NCI-H146 (cell line): ENCODE measurements around the gene FAM135A.
"Not testable (repeated sequence)": the region's sequence is repeated elsewhere in the genome, so short reads cannot be mapped to it uniquely, and the experiment has no call there.

Experiments used
- DNase-seq: peaks from one replicate; lab custom pipeline; 2025; lab: John Stamatoyannopoulos, UW

Gene FAM135A

DNA sequence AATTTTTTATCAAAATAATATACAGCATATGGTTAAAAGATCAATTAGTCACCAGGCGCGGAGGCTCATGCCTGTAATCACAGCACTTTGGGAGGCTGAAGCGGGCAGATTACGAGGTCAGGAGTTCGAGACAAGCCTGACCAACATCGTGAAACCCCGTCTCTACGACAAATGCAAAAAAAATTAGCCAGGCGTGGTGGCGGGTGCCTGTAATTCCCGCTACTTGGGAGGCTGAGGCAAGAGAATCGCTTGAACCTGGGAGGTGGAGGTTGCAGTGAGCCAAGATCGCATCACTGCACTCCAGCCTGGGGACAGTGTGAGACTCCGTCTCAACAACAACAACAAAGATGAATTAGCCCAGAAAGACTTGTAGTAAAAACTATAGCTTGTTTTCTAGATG, 46.4 kb downstream of the FAM135A start:
- DNase-seq = not testable (repeated sequence)

DNA sequence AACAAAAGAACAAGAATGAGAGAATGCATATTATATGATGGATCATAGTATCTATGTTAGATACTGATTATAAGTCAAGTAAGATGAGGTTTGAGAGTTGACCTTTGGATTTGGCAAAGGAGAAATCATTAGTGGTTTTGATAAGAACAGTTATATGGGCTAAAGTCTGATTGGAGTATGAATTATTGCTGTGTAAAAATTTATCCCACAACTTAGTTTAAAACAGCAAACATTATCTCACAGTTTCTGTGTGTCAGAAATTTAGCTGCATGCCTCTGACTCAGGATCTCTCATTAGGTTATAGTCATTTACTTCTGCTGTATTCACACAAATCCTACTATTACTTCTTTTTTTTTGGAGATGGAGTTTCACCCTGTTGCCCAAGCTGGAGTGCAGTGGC, 56.7 kb downstream of the FAM135A start:
- no peak for DNase-seq

- not testable (repeated sequence) for DNase-seq
These were observed 57.2 kb downstream of the FAM135A start for GRCh38 chr6:70470510-70470909.

DNA sequence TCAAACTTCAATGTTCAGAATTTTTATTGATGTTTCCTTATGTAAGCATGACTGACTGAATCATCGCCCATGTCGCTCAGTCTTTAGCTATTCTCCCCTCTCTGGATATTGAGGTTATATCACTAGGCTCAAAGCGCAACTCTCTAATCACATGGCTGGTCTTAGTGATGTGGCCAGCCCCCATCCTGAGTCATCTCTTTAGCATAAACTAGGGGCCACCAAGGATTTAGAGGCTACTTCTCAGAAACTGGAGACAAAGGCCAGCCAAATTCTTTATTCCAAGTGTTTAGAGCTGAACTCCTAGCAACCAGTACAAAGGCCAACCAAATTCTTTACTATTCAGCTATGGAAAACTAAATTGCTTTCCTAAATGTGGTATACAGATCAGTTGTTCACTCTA, 61.4 kb downstream of the FAM135A start:
- no peak for DNase-seq

GRCh38 chr6:70479236-70479635, 65.9 kb downstream of the FAM135A start:
- no peak for DNase-seq

GRCh38 chr6:70486638-70487037, 73.3 kb downstream of the FAM135A start:
- not testable (repeated sequence) for DNase-seq

DNA sequence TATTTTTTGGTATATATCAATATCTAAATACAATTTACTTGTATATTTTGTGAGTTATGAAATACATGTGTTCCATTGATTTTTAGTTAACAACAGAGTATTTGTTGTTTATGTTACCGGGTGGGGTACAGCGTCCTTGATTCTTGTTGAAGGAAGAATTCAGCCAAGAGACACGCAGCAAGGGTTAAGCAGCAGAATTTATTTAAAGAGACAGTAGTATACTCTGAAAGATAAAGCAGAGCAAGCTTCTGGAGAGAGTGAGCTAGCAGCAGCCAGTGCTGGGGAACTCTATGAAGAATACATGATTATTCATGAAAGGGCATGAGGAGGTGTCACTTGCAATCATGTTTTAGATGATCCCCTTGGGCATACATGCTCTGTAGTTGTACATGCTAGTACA, 76.1 kb downstream of the FAM135A start:
- no peak for DNase-seq

DNA sequence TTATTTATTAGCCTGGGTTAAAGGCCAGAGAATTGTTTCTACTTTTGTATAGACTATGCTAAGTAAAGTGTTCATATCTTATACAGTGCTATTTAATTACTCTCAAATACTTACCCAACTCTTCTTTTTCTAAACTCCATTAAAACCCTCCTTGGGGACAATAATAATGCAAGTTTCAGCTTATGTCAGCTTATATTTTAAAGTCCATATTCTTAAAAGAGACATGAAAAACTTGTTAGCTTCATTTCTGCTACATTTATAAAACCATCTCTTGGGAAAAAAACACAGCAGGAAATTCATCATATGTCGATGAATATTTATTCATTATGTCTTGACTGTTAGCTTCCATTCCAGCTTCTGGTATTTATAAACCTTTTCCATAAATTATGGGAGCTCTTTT, 81.5 kb downstream of the FAM135A start:
- DNase-seq = no peak

DNA sequence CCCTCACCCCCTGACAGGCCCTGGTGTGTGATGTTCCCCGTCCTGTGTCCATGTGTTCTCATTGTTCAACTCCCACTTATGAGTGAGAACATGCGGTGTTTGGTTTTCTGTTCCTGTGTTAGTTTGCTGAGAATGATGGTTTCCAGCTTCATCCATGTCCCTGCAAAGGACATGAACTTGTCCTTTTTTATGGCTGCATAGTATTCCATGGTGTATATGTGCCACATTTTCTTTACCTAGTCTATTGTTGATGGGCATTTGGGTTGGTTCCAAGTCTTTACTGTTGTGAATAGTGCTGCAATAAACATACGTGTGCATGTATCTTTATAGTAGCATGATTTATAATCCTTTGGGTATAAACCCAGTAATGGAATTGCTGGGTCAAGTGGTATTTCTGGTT, 82.5 kb downstream of the FAM135A start:
- not testable (repeated sequence) for DNase-seq

GRCh38 chr6:70502484-70502883, 89.2 kb downstream of the FAM135A start:
- no peak for DNase-seq

- no peak for DNase-seq
These were observed 90.6 kb downstream of the FAM135A start for GRCh38 chr6:70503813-70504465.

DNA sequence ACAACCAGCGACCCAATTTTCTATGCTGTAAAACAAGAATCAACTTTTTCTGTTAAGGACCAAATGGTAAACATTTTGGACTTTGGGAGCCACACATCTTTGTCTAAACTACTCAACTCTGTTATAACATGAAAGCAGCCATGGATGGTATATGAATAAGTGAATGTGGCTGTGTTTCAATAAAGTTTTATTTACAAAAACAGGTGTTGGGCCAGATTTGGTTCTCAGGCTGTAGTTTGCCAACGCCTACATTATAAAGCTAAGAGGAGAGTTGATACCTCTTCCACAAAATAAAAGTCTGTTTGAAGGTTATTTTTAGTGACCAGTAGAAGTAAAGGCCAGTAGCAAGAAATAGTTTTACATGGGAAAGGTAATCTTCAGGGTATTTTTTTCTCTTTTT, 93.0 kb downstream of the FAM135A start:
- no peak for DNase-seq

DNA sequence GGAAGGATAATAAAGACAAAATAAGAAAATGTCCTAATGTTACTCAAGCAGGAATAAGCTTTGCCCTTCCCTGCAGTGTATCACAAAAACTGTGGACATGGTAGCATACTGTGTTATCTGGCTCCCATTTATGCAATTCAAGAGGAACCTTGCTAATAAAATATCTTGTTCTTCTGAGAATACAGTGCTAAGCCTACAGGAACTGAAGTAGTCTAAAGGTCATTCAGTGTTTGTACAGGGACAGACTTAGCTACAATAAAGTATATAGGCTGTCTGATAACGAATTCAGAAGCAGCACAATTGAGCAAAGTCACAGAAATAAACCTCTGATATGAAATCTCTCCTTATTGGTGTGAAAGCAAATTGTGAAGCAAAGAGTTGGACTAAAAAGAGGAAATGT, 93.9 kb downstream of the FAM135A start:
- DNase-seq = no peak

GRCh38 chr6:70508953-70509352, 95.6 kb downstream of the FAM135A start:
- DNase-seq = no peak

DNA sequence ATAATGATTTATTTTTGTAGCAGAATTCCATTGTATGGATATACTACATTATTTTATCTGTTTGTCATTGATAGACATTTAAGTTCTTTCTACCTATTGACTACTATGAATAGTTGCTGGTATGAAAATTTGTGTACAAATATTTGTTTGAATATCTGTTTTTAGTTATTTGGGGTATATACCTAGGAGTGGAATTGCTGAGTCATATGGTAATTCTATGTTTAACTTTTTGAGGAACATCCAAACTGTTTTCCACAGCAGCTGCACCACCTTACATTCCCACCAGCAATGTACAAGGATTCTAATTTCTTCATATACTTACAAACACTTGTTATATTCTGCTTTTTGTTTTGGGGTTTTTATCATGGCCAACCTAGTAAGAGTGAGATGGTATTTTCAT, 97.3 kb downstream of the FAM135A start:
- DNase-seq = no peak

- DNase-seq = no peak
These were observed 105.4 kb downstream of the FAM135A start for GRCh38 chr6:70518723-70519122.

DNA sequence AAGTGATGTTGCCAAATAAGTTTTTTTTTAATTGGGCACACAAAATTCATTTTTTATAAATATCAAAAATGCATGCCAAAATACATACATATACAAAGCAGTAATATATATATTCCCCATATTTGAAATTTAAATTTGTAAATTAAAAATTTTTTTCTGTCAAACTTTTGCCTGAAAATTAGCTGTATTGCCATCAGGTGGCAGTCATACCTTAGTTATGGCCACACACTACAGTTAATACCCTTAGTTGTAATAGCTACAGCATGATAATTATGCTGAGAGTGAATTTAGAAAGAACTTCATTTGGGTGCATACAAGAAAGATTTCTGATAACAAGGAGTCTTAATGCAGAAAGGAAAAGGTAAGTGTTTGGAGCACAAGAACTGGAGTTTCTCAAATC, 107.3 kb downstream of the FAM135A start:
- peak; percentile 6 for DNase-seq

GRCh38 chr6:70524721-70525286, 111.5 kb downstream of the FAM135A start:
- DNase-seq = no peak

GRCh38 chr6:70527071-70527737, 113.9 kb downstream of the FAM135A start:
- DNase-seq = no peak

GRCh38 chr6:70530023-70530422, 116.7 kb downstream of the FAM135A start:
- DNase-seq = no peak

DNA sequence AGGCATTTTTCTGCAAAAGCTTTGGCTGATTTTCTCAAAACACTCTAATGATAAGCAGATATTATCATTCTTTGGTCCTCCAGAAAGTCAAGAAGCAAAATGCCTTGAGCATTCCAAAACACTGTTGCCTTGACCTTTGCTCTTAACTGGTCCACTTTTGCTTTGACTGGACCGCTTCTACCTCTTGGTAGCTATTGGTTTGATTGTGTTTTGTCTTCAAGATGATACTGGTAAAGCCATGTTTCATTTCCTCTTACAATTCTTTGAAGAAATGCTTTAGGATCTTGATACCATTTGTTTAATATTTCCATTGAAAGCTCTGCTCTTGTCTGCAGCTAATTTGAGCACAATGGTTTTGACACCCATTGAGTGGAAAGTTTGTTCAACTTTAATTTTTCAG, 117.8 kb downstream of the FAM135A start:
- DNase-seq = no peak

- no peak for DNase-seq
These were observed 124.0 kb downstream of the FAM135A start for GRCh38 chr6:70537266-70537665.

- DNase-seq = no peak
These were observed 125.1 kb downstream of the FAM135A start for GRCh38 chr6:70538376-70538775.

DNA sequence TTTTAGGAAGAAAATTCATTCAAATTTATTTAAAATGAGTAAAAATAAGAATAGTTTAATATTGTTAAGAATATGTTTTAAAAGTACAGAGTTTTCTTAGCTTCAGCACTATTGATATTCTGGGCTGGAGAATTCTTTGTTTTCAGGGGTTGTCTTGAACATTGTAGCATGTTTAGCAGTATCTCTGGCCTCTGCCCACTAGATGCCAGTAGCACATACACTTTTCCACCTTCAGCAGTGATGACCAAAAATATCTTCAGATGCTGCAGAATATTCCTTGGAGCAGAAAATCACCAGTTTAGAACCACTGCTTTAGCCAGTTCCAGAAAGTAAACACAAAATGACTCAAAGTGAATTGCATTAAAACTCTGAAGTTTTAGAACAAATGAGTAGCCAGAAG, 134.0 kb downstream of the FAM135A start:
- peak; percentile 28 for DNase-seq
